ENCODE measurements around the gene TSC1.

DNA sequence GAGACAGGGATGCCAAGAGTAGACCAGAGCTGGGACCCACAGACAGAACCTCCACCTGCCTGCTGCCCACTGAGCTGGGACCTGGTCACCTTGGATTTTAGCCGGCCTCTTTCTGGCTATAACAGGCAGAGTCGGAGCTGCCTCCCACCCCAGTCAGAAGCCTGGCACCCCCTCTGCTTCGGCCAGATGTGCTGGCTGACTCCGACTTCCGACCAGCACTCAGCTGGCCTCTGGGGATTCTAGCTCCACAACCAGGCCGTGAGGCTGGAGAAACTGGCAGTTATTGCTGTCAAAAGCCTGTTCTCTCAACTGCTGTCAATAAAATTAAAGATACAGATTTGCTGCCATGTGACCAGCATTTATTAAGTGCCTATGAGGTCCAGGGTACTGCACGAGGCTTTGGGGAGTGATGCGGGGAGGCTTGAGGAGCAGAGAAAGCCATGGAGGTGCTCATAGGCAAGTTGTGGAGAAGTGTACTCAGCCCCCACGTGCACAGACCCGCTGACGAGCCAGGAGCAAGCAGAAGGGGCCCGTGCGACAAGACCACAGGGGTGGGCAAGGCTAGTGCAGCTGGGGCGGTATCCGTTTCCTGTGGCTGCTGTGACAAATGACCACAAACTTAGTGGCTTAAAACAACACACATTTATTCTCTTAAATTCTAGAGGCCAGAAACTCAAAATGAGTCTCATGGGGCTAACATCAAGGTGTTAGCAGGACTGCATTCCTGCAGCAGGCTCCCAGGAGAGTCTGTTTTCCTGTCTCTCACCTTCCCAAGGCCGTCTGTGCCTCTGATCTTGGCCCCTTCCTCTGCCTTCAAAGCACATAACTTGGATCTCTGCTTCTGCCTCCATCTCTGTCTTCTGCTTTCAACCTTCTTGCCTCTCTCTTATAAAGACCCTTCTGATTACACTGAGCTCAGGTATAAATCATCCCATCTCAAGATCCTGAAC lies 47.2 kb upstream of the TSC1 start:
- TF ChIP-seq, protein P1, sequence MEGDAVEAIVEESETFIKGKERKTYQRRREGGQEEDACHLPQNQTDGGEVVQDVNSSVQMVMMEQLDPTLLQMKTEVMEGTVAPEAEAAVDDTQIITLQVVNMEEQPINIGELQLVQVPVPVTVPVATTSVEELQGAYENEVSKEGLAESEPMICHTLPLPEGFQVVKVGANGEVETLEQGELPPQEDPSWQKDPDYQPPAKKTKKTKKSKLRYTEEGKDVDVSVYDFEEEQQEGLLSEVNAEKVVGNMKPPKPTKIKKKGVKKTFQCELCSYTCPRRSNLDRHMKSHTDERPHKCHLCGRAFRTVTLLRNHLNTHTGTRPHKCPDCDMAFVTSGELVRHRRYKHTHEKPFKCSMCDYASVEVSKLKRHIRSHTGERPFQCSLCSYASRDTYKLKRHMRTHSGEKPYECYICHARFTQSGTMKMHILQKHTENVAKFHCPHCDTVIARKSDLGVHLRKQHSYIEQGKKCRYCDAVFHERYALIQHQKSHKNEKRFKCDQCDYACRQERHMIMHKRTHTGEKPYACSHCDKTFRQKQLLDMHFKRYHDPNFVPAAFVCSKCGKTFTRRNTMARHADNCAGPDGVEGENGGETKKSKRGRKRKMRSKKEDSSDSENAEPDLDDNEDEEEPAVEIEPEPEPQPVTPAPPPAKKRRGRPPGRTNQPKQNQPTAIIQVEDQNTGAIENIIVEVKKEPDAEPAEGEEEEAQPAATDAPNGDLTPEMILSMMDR (conservative IDR thresholded peaks at IDR 0.05; ENCODE audit: low read depth, low read length) = no peak
- no peak for TF ChIP-seq EZH2phosphoT487 (IDR thresholded peaks at IDR 0.05; ENCODE audit: borderline replicate concordance, low read length)

Measured in PC-3 (cell line).